ENCODE data around the gene TEAD4. TPM values are rescaled to one million over a fixed set of nuclear protein-coding genes. Genes with fewer than 3 reads are reported as not detected.

The TEAD4 gene
- total RNA-seq, 1 experiment from 2014 or later: 127 TPM

DNA sequence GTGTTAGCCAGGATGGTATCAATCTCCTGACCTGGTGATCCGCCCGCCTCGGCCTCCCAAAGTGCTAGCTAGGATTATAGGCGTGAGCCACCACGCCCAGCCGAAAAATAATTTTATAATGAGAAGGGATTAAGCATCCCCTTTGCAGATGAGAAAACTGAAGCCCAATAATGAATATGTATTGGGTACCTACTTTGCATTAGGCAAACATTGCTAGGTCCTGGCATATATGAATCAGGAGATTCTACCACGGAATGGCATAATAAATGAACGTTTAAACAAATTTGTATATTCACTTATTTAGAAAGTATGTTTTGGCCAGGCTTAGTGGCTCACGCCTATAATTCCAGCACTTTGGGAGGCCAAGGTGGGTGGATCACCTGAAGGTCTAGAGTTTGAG is 36.1 kb upstream of the TEAD4 start:
- no peak overlapping the region for H3K56ac ChIP-seq (ENCODE audit: insufficient read length, low read depth, low read length)
- H3T11ph ChIP-seq (ENCODE audit: low read length): no peak overlapping the region
- no peaks in the 10 kb centered on the region for H3K79me2 ChIP-seq (ENCODE audit: insufficient read depth, low read length)
- H3K14ac ChIP-seq (ENCODE audit: insufficient read depth, low read length): no peak overlapping the region
- no peaks in the 10 kb centered on the region for H3K9me3 ChIP-seq (ENCODE audit: control insufficient read depth, low read depth, low read length)
- no peak overlapping the region for H4K8ac ChIP-seq (replicated peaks; ENCODE audit: insufficient read length, low read depth, low read length)
- H3K27me3 ChIP-seq (ENCODE audit: insufficient read depth, low read length): no peaks in the 10 kb centered on the region
- H4K91ac ChIP-seq (ENCODE audit: insufficient read length, low read depth, low read length): no peak overlapping the region
- H2BK5ac ChIP-seq (ENCODE audit: insufficient read length, low read length): no peak overlapping the region
- Mint-ChIP-seq H3K36me3 (ENCODE audit: insufficient read depth in 1 of 3, low read depth in 3 of 3) (peaks cover 6 to 34% (median 26%) of the 10 kb centered on the region in 3 experiments; a peak in 6 of 7 replicates), H3K27me3 (ENCODE audit: low read depth) (no peaks in the 10 kb centered on the region), H3K27ac (no peak overlapping the region), H3K4me3 (no peak overlapping the region), H3K9me3 (no peaks in the 10 kb centered on the region; a peak in 1 of 5 replicates), H3K4me1 (peaks cover 15 to 19% of the 10 kb centered on the region in 2 experiments)
- H2BK120ac ChIP-seq (ENCODE audit: low read depth, low read length, poor library complexity, severe bottlenecking): no peak overlapping the region
- no peak overlapping the region for H3K18ac ChIP-seq (ENCODE audit: insufficient read length, low read depth, low read length)
- no peak overlapping the region for H2AFZ ChIP-seq (ENCODE audit: low read length)
- no peak overlapping the region for H2BK12ac ChIP-seq (ENCODE audit: insufficient read length, low read depth, low read length)
- DNase-seq: no peak
- no peak overlapping the region for H3K4me2 ChIP-seq (ENCODE audit: insufficient read depth, insufficient read length, low read length)
- no peak overlapping the region for H3K23ac ChIP-seq (ENCODE audit: insufficient read length, low read depth, low read length)
- no peak overlapping the region for H2BK15ac ChIP-seq (ENCODE audit: low read depth, low read length)
- peaks cover 5% of the 10 kb centered on the region; the same call in 1 of the 2 replicates for H3K4me1 ChIP-seq (ENCODE audit: insufficient read depth, low read length)
- H4K20me1 ChIP-seq (ENCODE audit: control insufficient read depth, insufficient read depth, insufficient read length): no peaks in the 10 kb centered on the region
- no peak overlapping the region for H3K27ac ChIP-seq (ENCODE audit: insufficient read length, low read depth, low read length)
- no peak overlapping the region for H4K5ac ChIP-seq (ENCODE audit: insufficient read length, low read depth, low read length)
- no peaks in the 10 kb centered on the region for H3K23me2 ChIP-seq (ENCODE audit: insufficient read length, low read depth, low read length, poor library complexity, severe bottlenecking)
- no peak overlapping the region for H3K4ac ChIP-seq (ENCODE audit: low read depth, low read length)
- no CpG with 5 or more reads among the region's 9 CpGs for WGBS (ENCODE audit: extremely low coverage, insufficient read length, low lambda C conversion rate)
- TF ChIP-seq, protein P1, sequence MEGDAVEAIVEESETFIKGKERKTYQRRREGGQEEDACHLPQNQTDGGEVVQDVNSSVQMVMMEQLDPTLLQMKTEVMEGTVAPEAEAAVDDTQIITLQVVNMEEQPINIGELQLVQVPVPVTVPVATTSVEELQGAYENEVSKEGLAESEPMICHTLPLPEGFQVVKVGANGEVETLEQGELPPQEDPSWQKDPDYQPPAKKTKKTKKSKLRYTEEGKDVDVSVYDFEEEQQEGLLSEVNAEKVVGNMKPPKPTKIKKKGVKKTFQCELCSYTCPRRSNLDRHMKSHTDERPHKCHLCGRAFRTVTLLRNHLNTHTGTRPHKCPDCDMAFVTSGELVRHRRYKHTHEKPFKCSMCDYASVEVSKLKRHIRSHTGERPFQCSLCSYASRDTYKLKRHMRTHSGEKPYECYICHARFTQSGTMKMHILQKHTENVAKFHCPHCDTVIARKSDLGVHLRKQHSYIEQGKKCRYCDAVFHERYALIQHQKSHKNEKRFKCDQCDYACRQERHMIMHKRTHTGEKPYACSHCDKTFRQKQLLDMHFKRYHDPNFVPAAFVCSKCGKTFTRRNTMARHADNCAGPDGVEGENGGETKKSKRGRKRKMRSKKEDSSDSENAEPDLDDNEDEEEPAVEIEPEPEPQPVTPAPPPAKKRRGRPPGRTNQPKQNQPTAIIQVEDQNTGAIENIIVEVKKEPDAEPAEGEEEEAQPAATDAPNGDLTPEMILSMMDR (conservative IDR thresholded peaks at IDR 0.05): no peak
- no peak overlapping the region for H2BK20ac ChIP-seq (ENCODE audit: low read depth, low read length, poor library complexity, severe bottlenecking)
- H2AK5ac ChIP-seq (ENCODE audit: insufficient read length, low read length): no peak overlapping the region
- H3K9ac ChIP-seq (ENCODE audit: extremely low read depth, insufficient read length, low read length): no peak overlapping the region
- no peaks in the 10 kb centered on the region for H3K79me1 ChIP-seq (ENCODE audit: insufficient read depth, low read depth, low read length, poor library complexity, severe bottlenecking)
